ENCODE results near the gene KAZN.
A peak's percentile ranks its signal among the peaks of the same experiment; 100 is the strongest.

DNA sequence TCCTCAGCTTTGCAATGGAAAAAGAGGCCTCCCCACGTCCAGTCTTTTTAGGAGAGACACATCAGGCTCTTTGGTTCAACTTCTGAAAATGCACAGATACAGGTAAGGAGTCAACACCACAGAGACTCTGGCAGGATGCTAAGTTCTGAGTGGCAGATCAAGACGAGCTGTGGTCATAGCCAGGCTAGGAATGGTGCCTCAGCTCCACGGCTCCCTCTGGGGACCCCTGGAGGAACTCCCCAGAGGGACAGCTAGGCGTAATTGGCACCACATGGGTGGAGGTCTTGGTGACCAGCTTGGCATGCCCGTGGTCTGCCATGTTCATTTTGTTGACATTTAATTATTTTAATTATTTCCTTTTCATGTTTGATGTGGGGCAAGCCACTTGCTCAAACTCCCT, 206.1 kb downstream of the KAZN start:
- TF ChIP-seq, protein P1, sequence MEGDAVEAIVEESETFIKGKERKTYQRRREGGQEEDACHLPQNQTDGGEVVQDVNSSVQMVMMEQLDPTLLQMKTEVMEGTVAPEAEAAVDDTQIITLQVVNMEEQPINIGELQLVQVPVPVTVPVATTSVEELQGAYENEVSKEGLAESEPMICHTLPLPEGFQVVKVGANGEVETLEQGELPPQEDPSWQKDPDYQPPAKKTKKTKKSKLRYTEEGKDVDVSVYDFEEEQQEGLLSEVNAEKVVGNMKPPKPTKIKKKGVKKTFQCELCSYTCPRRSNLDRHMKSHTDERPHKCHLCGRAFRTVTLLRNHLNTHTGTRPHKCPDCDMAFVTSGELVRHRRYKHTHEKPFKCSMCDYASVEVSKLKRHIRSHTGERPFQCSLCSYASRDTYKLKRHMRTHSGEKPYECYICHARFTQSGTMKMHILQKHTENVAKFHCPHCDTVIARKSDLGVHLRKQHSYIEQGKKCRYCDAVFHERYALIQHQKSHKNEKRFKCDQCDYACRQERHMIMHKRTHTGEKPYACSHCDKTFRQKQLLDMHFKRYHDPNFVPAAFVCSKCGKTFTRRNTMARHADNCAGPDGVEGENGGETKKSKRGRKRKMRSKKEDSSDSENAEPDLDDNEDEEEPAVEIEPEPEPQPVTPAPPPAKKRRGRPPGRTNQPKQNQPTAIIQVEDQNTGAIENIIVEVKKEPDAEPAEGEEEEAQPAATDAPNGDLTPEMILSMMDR (optimal IDR thresholded peaks at IDR 0.05 in 1 of 3, IDR thresholded peaks at IDR 0.05 in 1 of 3, conservative IDR thresholded peaks at IDR 0.05 in 1 of 3; ENCODE audit: extremely low read depth in 1 of 3, insufficient read depth in 2 of 3, low read length in 3 of 3) = peak; percentile 55 to 78 (median 74)
- no peak for TF ChIP-seq EZH2 (IDR thresholded peaks at IDR 0.05; ENCODE audit: low read length)
